Esophagus muscularis mucosa (tissue), 4 donors: ENCODE measurements around the gene NTSR2.

Experiments used
- EP300 ChIP-seq: sonication (generic); formaldehyde crosslinking; IDR thresholded peaks from one replicate; pipeline ENCODE4 v1.6.1; 2017; ENCODE audit warnings: antibody characterized with exemption
- POLR2A ChIP-seq: fragments of 450-650 bp; IDR thresholded peaks from one replicate; pipeline ENCODE4 v1.6.1; 2017; ENCODE audit warnings: antibody characterized with exemption, moderate library complexity, mild to moderate bottlenecking, low read depth
- POLR2AphosphoS5 ChIP-seq, 2 donors: sonication (generic); formaldehyde crosslinking; IDR thresholded peaks; one replicate each; pipeline ENCODE4 v1.6.1; 2017; ENCODE audit warnings: antibody characterized with exemption in 2 of 2
- TF ChIP-seq, protein P1 (sequence below), 3 experiments: fragments of 200-600 bp in 2 of 3; fragments of 450-650 bp in 1 of 3; sonication (generic) in 2 of 3; IDR thresholded peaks; one replicate each; pipeline ENCODE4 v1.5.1; 2017 to 2019; ENCODE audit warnings: antibody characterized with exemption in 3 of 3, mild to moderate bottlenecking in 2 of 3, moderate library complexity in 1 of 3

DNA sequence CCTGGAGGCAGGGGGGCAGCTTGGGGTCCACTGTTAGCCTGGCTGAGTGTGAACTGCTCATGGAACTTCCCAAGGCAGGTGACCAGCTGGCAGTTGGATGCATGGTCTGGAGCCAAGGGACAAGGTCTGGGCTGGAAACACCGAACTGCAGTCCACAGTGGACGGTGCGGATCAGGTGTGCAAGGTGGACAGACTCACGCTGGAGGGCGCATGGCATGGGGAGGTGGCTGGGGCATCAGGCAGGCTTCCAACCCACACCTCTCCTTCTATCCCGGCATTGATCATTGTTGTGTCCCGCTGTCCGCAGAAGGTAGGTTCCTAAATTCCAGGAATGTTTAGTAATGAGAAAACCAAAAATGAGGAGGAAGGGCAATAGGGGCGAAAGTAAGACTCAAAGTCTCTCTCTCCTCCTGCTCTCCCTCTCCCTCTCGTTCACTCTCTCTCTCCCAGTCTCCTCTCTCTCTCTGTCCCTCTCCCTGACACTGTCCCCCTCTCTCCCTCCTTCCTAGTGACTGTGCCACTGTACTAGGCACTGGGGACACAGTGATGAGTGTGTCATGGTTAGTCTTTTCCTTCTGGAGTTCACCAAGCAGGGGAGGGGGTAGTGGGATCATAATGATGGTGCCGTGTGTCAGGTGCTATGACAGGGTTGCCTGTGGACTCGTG, 46.1 kb upstream of the NTSR2 start:
- TF ChIP-seq, protein P1, sequence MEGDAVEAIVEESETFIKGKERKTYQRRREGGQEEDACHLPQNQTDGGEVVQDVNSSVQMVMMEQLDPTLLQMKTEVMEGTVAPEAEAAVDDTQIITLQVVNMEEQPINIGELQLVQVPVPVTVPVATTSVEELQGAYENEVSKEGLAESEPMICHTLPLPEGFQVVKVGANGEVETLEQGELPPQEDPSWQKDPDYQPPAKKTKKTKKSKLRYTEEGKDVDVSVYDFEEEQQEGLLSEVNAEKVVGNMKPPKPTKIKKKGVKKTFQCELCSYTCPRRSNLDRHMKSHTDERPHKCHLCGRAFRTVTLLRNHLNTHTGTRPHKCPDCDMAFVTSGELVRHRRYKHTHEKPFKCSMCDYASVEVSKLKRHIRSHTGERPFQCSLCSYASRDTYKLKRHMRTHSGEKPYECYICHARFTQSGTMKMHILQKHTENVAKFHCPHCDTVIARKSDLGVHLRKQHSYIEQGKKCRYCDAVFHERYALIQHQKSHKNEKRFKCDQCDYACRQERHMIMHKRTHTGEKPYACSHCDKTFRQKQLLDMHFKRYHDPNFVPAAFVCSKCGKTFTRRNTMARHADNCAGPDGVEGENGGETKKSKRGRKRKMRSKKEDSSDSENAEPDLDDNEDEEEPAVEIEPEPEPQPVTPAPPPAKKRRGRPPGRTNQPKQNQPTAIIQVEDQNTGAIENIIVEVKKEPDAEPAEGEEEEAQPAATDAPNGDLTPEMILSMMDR (IDR thresholded peaks at IDR 0.05) = no peak
- TF ChIP-seq POLR2A (no peak), POLR2AphosphoS5 (IDR thresholded peaks at IDR 0.05) (no peak), EP300 (no peak)
